Astrocyte of the hippocampus (primary cell): ENCODE results near the gene DSCAML1.

Experiments used
- DNase-seq: peaks from one replicate; pipeline ENCODE4 v3.0.0; 2011; ENCODE audit warnings: low read depth, low spot score

The DSCAML1 gene

DNA sequence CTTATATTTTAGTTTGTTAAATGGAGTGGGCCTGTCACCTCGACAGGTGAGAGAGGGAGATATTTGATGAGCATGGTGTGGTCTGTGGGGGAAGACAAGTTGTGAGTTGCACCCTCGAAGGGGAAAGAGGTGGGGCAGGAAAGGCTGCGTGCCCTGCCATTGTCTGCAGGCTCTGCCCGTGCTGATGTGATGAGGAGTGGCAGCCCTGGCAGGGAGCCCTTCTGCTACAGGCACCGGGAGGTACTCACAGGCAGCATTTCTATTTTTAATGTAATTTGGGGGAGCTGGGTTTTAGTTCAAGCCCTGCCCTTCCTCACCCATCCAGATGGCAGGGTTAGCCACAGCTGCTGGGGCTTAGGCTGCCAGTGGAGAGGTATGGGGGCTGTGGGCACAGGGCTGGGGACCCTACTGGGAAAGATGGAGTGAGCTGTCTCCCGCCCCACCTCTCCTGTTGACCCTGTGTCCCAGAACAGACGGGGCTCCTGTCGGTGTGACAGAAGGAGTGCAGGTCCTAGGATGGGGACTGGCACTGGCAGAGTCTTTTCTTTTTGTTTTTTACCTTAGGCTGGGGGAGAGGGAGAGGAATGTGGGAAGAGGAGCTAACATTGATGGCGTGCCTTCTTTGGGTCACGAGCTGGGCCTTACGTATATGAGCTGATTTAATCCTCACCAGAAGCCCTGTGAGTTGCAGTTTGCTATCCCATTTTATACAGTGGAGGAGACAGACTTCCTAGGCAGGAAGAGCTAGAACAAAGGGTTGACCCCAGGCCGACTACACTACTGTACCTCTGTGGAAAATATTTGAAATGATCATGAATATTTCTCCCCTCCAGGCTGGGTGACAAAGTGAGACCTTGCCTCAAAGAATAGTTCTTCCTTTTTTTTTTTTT, 417.8 kb downstream of the DSCAML1 start:
- DNase-seq: no peak
